ENCODE data around the gene ST3GAL2.
"Not testable (repeated sequence)": the region's sequence is repeated elsewhere in the genome, so short reads cannot be mapped to it uniquely, and the experiment has no call there.

The ST3GAL2 gene

DNA sequence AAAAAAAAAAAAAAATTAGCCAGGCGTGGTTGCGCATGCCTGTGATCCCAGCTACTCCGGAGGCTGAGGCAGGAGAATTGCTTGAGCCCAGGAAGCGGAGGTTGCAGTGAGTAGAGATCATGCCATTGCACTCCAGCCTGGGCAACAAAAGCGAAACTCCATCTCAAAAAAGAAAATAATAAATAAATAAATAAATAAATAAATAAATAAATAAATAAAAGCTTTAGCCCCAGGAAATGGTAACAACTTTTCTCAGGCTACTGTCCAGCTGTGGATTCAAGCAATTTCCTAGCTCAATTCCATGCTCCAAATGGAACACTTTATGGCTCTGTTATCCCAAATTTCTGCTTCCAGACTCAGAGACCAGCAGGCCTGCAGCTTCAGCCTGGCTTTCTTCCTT is 25.3 kb downstream of the ST3GAL2 start:
- not testable (repeated sequence) for DNase-seq

DNA sequence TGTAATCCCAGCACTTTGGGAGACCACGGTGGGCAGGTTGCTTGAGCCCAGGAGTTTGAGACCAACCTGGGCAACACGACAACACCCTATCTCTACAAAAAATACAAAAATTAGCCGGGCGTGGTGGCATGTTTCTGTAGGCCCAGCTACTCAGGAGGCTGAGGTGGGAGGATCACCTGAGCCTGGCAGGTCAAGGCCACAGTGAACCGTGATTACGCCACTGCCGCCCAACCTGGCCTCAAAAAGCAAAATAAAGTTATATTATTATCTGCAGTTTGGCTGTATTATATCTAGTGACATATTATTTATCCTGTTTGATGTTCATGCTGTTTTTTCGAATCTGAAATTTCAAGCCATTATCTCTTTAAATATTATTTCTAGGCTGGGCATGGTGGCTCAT is 26.5 kb downstream of the ST3GAL2 start:
- DNase-seq, result no peak

DNA sequence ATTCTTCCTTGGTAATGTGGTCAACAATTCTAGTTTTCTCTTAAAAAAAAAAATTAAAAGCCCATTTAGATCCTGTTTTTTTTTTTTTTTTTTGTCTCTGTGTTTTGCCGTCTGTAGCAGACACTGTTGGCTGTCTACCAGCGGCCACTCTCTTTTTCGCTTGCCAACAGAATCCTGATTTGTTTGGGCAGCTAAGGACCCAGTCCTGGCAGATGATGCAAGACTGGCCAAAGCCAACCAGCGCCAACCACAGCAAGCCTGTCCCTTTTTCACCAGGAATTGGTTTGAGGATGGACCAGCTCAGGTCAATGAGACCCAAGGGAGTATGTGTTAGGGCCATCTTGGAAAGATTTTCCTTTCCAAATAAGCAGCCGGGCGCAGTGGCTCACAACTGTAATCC is 28.2 kb downstream of the ST3GAL2 start:
- no peak for DNase-seq

DNA sequence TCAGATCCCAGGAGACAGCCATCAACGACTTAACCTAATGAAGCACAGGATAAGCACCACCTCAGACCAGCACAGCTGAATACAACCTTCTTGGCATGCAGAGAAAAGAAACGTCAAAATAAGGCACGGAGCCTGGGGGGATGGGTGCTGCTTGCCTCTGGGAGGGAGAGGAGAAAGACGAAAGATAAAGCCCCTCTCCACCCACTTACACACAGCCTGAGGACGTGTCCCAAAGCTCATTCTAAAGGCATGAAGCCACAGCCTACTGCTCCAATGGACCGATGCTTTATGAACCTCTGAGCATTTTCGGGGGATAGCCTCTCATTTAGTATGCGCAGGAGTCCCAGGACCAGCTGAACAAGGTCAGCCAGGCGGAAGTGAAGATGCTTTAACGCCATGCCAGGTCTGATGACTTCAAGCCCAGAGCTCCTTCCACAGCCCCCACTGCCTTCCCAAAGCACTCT is 31.1 kb downstream of the ST3GAL2 start:
- DNase-seq, result no peak

DNA sequence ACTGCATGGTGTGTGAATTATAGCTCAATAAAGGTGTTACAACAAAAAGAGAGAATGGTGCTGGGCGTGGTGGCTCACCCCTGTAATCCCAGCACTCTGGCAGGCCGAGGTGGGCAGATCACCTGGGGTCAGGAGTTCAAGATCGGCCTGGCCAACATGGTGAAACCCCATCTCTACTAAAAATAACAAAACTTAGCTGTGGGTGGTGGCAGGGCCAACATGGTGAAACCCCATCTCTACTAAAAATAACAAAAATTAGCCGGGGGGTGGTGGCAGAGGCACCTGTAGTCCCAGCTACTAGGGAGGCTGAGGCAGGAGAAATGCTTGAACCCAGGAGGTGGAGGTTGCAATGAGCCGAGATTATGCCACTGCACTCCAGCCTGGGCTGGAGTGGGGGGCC is 32.8 kb downstream of the ST3GAL2 start:
- DNase-seq, result not testable (repeated sequence)

DNA sequence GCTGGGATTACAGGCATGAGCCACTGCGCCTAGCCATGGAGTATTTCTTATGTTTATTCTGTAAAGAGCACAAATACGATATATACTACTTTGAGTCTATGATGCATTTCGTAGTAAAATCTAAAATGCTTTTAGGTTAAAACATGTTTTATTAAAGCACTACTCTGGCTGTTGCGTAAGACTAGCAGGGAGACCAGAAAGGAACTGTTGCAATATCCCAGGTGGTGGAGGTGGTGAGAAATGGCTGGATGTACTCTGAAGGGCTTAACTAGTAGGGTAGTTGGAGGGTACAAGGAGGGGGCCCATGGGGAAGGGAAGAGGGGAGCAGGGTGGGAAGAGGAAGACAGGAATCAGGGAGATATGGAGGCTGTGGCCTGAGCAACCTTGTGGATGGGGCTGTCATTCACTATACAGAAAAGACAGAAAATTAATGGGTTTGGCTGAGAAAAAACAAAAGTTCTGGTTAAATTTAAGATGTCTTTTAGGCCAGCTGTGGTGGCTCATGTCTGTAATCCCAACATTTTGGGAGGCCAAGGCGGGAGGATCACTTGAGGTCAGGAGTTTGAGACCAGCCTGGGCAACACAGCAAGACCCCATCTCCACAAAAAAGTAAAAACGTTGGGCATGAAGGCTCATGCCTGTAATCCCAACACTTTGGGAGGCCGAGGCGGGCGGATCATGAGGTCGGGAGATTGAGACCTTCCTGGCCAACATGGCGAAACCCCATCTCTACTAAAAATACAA is 35.8 kb downstream of the ST3GAL2 start:
- DNase-seq, result no peak

DNA sequence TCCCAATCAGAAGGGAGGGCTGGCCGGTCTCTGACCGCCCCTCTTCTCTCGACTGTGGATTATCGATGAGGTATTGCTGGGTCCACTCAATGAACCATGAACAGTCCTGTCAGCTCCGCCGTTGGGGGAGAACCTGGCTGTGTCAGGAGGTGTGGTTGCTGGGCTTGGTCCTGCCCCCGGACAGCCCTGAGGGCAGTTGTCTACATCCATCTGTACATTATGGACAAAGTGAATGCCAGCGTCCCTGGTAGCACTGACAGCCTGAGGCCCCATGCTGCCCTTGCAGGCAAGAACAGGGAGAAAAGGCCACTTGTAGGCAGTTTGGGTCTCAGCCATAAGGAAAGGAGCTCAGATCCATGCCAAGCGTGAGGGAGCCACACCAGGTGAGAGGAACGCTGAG is 38.9 kb downstream of the ST3GAL2 start:
- DNase-seq, result no peak

DNA sequence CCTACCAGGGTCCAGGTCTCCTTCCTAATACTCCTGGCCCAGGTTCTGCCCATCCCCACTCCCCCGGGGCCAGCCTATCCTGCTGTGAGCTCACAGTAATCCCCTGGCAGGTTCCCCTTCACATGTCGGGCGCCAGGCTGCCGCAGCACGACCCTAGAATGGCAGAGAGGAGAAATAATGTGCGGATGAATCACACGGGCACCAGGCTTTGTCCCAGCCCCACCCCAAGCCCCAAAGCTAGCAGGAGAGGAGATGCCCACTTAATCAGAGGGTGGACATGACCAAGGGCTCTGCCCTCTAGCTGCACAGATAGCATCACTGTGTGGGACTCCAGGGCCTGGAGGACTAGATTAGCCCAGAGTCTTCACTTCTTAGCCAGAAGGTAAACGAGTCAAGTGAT is 39.5 kb downstream of the ST3GAL2 start:
- no peak for DNase-seq

DNA sequence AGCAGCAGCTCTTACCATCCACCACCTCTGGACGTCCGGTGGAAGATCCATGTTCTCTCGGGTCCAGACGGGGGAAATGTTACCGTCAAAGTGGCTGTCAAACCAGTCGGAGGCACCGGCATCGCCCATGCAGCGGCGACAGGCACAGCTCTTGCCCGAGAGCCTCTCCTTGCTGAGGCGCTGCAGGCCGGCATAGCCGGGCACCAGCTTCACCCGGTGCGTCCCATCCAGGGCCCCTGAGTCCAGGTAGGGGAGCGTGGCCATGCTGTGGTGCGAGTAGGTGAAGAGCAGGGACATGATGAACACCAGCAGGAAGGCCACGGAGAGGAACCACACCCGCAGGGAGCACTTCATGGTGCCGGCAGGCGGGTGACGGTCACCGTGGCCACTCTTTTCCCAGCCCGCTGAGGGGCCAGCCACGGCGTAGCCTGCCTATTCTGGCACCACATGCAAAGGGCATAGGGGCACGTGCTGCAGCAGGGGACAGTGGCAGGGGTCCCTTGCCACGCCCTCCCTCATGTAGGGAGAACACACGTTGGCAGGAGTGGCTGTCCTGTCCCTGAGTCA is 40.6 kb downstream of the ST3GAL2 start:
- no peak for DNase-seq

DNA sequence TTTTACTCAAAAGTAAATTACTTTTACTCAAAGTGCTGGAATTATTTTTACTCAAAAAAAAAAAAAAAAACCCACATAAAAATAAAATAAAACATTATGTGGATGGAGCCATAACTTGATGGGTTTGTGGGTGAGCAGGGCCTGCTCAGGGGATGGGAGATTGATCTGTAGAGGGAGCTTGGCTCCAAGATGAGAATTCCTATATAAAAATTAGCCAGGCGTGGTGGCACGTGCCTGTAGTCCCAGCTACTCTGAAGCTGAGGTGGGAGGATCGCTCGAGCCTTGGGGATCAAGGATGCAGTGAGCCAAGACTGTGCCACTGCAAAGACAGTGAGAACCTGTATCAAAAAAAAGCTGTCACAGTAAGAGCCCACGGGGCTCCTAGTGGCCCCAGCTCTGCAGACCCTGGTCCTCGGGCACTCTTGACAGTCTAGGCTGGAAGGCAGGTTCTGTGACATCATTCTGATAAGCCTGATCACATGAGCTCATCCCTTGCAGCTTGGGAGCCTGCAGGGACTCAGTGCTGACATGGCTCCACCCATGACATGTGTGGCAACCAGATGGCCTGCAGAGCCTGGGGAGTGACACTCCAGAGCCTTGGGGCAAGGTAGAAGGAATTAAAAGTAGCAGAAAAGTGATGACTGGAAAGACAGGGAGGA is 42.5 kb downstream of the ST3GAL2 start:
- peak; percentile 79 for DNase-seq

DNA sequence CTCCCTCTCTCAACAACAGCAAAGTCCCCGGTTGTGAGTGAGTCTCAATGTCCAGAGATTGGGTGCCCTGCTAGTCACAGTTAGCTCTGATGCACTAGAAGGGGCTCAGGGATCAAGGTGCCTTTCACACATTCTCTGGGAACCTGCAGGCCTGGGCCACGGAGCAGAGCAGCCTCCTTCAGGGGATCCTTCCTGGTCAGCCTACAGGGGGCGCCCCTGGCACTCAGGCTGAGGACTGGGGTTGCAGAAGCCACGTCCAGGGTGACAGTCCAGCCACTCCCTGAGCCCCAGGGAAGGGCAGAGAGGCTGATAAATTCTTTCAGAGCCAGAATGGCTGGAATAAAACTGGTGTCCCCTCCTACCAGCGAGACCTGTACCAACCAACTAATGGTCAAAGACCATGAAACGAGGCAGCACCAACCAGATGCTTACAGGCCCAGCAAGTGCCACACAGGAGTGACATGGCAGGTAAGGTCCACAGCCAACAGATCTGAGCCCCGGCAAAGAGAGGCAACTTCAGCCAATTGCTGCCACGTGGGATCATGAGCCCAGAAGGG is 43.5 kb downstream of the ST3GAL2 start:
- DNase-seq, result no peak

DNA sequence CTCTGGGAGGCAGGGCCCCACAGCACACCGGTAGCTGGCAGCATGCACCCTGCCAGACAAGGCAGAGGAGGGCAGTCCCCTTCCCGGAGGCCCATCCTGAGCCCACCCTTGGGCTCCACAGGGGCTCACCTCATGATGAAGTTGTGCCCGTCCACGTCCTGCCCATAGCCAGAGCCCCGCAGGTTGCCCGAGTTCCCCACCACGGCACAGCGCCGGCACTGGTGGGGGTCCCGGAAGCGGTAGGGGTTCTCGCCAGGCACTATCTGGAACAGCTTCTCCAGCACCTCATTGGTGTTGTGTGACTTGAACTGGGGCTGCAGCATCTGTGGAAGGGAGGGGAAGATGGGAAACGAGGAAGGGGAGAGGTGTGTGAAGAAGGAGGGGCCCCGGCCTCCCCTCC is 44.0 kb downstream of the ST3GAL2 start:
- no peak for DNase-seq

DNA sequence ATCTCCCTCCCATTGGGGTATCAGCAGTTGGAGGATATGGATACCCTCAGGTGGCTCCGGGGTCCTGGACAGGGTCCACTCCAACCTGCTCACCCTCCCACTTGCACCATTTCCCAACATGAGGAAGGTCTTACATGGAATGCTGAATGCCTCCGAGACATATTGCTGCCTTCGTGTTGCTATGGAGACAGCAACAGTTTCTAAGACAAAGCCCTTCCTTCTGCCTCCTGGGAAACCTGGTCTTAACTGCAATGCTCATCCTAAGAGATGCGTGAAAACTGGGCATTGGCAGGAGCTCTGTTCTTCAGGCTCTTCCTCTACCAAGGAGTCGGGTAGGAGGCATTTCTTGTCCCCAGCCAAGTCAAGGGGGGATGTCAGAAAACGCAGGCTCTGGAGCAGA is 45.2 kb downstream of the ST3GAL2 start:
- no peak for DNase-seq

DNA sequence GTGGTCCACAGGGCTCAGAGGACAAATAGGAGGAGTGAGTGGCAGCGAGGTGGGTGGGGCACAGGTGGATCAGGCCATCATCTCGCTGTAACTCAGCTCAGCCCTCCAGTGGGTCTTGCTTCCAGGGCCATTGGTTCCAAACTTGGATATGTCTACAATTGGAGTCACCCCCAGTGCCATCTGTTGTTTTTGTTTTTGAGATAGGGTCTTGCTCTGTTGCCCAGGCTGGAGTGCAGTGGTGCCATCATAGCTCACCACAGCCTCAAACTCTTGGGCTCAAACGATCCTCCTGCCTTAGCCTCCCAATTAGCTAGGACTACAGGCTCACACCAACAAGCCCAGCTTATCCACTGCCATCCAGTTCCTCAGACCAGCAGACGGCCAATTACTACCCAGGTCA is 46.3 kb downstream of the ST3GAL2 start:
- no peak for DNase-seq

DNA sequence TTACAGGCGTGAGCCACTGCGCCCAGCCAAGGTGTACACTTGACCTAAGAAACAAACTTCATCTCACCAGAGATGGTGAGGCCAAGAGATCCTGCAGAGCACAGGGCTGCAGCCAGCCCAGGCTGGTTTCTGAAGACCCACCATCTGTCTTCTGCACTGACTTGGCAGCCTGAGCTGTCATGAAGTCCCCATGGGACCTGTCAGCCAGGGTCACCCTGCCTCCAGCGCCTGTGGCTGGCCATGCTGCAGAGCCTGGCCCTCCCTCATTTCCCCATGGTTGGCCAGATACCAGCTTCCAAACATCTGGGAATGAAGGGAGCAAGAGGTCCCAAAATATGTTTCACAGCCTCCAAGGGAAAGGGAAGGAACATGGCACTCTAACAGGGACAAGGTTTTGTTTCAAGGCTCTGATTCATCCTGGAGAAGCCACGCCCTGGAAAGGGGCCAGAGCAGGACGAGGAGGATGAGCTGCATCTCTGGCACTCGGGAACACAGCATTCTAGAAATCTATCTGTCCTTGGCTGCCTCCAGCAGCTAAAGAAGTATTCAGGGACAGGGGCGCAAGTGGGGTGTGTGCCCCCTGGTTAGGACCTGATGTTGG is 46.9 kb downstream of the ST3GAL2 start:
- DNase-seq, result peak; percentile 54

DNA sequence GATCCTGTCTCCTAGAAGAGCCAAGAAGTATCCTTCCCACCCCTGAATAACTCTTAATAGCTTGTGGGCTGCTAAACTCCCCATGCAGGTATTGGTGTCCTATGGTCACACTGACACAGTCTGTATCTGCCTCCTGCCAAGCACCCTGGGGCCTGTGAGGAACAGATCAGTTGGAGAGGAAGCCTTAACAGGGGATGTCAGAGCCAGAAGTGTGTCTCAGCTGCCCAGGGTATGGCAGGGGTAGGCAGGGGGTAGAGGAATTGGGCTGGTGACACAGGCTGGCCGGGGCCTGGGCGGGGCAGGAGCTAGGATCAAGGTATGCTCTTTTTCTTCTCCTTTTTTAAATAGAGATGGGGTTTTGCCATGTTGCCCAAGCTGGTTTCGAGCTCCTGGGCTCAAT is 47.5 kb downstream of the ST3GAL2 start:
- no peak for DNase-seq

DNA sequence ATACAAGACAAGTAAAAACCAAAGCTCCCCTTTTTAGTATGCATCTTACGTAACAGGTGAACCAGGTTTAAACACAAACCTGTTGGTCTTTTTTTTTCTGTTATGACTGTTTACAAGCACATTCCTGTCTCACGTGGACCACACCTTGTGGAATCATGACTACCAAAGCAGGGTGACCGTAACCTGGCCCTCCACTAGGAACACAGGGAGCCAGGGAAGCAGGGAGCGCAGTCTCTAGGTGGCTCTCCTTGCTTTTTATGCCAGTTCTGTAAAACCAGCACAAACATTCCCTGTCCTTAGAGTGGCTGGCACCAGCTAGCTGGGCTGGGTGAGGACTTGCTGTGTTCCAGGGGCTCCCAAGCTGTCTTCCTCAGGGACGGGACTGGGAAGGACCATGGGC is 48.1 kb downstream of the ST3GAL2 start:
- no peak for DNase-seq

DNA sequence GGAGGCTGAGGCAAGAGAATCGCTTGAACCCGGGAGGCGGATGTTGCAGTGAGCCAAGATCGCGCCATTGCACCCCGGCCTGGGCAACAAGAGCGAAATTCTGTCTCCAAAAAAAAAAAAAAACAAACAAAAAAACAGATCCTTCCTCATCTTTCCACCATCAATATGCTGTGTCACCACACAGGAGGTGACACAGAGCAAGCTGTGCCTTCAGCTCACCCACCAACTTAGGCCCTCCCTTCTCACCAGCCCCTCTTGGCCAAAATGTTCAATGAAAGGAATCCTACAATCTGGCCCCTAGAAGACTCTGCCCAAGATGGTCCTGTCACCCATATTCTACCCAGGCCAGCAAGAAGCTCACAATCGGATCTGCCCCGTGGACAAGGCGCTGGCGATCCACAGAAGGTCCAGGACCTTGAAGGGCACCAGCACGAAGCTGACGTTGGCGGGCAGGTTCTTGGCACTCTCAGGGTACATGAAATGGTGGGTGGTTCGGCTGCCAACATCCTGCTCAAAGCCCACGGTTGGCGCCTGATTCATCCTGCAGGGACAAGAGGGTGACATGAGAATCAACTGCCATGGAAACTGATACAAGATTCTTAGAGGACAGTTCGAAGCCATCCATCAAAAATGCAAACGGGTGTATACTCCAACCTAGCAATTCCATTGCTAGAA is 50.8 kb downstream of the ST3GAL2 start:
- no peak for DNase-seq

DNA sequence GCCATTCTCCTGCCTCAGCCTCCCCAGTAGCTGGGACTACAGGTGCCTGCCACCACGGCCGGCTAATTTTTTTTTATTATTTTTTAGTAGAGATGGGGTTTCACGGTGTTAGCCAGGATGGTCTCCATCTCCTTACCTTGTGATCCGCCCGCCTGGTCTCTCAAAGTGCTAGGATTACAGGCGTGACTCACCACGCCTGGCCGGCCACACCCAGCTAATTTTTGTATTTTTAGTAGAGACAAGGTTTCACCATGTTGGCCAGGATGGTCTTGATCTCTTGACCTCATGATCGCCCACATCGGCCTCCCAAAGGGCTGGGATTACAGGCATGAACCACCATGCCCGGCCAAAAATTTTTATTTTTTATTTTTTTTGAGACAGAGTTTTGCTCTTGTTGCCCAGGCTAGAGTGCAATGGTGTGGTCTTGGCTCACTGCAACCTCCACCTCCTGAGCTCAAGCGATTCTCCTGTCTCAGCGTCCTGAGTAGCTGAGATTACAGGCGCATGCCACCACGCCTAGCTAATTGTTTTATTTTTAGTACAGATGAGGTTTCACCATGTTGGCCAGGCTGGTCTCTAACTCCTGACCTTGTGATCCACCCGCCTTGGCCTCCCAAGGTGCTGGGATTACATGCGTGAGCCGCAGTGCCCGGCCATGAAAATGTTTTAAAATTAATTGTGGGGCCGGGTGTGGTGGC is 52.5 kb downstream of the ST3GAL2 start:
- not testable (repeated sequence) for DNase-seq

DNA sequence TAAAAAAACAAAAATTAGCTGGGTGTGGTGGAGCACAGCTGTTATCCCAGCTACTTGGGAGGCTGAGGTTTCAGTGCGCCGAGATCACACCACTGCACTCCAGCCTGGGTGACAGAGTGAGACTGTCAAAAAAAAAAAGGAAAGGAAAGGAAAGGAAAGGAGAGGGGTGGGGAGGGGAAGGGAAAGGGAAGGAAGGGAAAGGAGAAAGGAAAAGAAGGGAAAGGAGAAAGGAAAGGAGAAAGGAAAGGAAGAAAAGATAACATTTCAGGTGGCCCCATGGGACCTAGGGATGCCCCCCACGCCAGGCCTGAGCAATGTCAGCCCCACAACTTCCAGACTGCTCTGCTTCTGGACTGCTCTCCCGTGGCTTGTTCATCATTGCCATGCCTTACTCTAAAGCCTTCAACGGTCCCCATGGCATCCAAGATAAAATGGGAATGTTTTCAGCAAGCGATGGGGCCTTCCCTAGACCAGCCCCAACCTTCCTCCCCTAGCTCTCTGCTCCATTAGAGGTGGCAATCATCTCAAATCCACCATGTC is 55.4 kb downstream of the ST3GAL2 start:
- no peak for DNase-seq

DNA sequence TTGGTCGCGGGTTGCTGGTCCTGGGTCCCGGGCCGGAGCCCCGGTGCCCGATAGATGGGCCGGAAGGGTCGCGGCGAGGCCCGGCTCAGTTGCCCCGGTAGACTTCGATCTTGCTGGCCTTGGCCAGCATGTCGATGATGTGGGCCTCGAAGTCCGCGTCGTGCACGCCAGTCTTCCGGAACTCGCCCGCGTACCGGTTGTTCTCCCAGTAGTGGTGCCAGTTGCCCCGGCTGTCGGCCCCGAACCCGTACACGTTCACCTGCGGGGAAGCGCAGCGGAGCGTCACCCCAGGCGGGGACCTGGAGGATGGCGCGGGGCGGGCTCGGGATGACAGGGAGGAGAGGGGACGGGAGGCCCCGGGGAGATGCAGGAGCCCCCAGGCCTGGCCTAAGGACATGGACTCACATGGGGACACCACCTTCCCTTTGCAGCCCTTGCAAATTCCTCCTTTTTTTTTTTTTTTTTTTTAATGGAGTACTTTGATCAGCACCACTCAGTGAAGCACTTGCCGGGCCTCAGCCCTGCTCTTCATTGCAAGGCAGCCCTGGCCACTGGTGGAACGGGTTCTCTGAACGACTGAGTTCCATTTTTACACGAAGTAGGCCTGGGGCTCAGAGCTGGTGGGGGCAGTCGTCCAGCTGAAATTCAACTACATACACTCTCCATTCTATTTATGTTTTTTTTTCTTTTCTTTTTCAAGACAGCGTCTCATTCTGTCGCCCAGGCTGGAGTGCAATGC is 57.1 kb downstream of the ST3GAL2 start:
- no peak for DNase-seq
